HS-5 (cell line): ENCODE measurements around the gene PLAAT3.
"Not testable (repeated sequence)": the region's sequence is repeated elsewhere in the genome, so short reads cannot be mapped to it uniquely, and the experiment has no call there.

Experiments used
- DNase-seq: peaks from one replicate; pipeline ENCODE4 v3.0.0-alpha.2; 2012; ENCODE audit warnings: low read depth

PLAAT3 gene

DNA sequence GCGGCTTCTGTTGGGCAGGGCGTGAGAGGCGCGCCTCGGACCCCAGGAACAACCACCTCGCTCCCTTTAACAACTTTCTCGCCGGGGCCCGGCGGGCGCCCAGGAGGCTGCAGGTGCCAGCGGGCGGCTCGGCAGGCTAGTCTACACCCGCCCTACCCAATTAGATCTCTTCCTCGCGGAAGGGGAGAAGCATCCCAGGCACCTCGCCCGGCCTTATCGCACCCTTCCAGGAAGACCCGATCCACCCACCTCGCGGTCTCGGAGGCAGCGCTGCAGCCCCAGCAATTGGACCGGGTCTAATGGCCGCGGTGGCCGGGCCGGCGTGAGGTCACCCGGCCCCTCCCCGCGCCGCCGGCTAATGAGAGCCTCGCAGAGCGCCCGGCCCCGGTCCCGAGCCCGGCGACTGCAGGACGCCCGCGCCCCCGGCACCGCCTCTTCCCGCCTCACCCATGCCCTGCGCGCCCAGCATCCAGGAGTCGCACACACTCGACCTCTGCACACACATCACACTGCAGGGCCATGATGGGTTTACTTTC lies at the start of gene PLAAT3:
Gene PLAAT3 (minus strand): TSS at position 298 of the 536 bp plus-strand sequence. CDS start 419 bp downstream, outside the sequence.
- no peak for DNase-seq

DNA sequence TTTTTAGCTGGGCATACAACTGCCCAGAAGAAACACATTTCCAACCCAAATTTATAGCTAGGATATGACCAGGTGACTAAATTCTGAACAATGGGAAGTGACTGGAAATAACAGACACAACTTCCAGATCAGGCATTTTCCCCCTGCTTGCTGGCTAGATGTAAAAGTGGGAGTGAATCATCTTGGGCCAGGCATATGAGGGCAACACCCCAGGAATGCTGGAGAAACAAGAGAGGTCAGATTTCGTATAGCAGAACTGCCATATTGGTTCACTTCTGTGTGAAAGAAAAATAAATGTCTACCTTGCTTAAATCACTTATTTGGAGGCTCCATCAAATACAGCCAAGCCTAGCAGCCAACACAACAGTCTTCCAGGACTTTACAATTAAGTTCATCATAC lies 49.6 kb upstream of the PLAAT3 start:
- no peak for DNase-seq

DNA sequence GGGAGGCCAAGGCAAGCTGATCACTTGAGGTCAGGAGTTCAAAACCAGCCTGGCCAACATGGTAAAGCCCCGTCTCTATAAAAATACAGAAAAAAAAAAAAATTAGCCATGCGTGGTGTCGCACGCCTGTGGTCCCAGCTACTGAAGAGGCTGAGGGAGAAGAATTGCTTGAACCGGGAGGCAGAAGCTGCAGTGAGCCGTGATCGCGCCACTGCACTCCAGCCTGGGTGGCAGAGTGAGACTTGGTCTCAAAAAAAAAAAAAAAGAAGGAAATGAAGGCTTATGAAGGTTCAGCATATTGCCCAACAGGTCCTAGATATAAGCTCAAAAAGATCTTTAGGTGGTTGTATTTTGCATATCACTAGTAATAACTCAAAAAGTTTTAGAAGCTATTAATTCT lies 46.7 kb upstream of the PLAAT3 start:
- no peak for DNase-seq

DNA sequence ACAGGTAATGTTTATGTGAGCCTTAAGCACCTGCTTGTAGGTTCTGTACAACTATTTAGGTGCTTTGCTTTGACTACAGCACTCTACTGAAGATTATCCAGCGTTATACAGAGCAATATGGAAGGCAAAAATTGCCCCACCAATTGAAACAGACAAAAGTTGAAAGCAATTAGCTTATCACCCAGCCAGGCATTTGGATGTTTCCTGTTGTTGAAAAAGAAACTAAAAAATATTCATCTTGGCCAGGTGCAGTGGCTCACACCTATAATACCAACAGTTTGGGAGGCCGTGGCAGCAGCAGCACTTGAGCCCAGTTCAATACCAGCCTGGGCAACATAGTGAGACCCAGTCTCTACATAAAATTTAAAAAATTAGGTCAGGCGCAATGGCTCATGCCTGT lies 38.4 kb upstream of the PLAAT3 start:
- DNase-seq = no peak

DNA sequence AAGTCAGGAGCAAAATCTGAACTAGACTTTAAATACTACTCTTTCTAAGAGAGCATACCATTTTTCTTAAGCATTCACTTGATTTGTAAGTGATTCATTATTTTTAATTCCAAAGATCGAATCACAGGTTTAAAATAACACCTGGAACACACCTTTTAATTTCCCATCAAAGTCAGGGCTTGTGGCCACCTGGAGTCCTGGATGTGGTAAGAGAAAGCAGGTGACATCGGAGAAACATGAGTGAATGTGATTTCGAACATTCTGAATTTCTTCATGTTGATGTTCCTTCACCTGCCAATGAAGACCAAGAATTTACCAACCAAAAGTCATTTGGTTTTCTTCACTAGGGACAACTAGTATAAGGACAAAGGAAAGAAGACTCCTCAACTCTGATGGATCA lies 29.0 kb upstream of the PLAAT3 start:
- DNase-seq = no peak

DNA sequence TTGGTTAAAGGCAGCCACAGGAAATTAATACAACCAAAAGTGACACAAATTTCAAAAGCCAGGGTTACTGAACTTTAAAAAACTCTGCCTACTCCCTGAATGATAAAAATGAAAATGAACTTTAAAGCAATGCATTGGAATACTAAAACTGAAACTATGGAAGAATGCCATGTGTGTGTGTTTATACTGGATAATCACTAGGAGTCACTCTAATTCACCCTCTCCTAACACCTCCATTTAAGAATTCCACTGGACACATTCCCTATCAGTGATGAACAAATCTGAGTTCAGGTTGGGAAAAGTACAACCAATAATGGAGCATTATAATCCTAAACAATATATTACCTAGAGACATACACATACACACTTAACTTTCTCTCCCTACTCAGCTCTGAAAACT lies 27.5 kb upstream of the PLAAT3 start:
- DNase-seq = no peak

DNA sequence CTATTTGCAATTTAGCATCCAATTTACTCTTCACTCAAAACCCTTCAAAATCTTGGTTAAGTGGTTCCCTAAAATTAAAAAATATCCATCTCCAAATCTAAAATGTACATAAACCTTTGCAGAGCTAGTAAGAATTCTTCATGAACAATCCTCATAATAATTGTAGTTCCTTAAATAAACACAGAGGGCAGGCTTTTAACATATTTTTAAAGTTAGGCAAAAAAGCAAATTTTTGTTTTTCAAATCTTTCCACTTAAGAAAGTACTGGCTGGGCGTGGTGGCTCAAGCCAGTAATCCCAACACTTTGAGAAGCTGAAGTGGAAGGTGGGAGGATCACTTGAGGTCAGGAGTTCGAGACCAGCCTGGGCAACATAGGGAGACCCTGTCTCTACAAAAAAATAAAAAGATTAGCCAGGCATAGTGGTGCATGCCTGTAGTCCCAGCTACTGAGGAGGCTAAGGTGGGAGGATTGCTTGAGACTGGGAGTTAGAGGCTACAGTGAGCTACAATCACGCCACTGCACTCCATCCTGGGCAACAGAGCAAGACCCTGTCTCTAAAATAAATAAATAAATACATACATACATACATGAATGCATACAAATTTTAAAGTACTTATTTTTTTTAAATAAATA lies 25.1 kb upstream of the PLAAT3 start:
- DNase-seq = no peak

DNA sequence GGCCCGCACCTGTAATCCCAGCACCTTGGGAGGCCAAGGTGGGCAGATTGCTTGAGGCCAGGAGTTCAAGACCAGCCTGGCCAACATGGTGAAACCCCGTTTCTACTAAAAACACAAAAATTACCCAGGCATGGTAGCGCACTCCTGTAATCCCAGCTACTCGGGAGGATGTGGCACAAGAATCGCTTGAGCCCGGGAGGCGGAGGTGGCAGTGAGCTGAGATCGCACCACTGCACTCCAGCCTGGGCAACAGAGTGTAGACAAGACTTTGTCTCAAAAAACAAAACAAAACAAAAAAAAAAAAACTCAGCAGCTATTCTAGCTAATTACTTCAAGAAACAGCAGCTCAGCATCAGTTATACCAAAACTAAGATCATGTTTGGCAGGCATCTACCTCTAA lies 24.2 kb upstream of the PLAAT3 start:
- not testable (repeated sequence) for DNase-seq

DNA sequence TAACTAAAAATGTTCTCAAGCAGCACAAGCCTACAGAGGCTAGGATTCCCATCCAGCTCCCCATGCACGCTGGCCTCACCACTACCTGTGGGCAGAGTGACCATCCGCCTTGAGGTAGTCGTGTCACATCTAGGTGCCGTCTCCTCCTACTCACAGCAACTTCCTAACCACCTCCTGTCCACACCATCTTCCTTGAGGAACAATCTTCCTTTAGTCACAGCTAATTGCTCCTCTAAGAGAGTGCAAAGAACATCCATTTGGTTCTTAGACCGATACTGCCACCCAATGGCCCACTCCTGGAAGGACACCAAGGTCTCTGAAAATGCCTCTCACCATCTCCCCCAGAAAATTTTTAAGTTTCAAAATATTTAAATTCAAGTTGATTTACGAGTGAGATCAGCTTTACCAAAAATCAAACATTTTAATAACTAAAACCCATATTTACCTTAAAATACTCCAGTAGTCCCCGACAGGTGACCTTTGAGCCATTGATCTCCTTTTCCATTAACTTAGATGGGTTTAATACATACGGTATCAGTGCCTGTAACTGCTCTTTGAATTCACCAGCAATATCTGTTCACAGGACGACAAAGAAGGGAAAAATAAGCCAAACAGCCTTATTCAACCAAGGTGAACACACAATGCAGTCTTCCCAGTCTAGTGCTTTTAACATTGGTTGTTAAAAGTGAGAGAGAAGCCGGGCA lies 21.7 kb upstream of the PLAAT3 start:
- DNase-seq = no peak

DNA sequence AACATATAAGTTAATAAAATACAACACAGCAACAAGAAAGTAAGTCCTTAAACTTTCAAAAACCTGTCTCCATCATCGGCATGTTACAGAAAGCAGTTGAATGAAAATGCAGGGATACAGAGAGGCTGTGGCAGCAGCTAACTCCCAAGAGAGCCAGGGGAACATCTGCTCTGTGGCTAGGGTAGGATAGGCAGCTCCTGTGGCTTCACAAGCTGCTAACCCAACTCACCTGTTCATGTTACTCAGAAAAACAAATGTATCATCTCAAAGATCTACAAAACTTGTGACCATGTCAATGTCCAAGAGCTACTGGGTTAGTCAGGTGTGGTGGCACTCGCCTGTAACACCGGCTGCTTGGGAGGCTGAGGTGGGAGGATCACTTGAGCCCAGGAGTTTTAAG lies 15.2 kb upstream of the PLAAT3 start:
- no peak for DNase-seq

DNA sequence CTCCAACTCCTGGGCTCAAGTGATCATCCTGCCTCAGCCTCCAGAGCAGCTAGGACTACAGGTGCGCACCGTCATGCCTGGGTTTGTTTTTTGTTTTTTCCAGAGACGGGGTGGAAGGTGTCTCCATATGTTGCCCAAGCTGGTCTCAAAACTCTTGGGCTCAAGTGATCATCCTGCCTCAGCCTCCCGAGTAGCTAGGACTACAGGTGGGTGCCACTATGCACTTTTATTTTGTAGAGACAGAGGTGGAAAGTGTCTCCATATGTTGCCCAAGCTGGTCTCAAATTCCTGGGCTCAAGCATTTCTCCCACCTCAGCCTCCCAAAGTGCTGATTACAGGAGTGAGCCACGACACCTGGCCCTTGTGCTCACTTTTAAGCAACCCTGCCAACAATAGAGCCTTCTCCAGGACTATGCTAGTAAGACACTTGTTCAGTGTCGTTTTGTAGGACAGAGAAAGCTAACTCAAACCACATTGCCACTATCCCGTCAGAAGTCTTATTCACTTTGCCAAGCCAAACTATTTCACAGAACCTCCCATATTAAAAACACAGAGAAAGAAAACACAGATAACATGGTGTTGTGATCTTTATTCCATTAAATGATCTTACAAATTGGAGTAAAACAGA lies 9.4 kb upstream of the PLAAT3 start:
- DNase-seq = no peak

DNA sequence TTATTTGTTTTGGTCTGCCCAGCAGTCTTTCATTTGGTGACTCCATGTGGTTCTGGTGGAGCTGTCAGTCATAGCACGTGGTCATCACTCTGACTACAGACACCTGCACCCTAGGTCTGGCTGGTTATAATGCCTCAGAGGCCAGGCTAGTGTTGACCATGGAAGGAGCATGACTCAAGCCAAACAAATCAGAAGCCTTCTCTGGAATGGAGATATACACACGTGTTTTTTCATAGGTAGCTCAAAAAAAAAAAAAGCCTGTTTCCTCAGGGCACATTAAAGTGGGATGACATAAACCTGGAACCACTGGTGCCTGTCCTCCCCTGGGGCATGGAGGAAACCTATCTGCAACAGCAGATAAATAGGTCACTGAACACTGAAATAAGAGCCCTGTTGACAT lies 8.1 kb upstream of the PLAAT3 start:
- DNase-seq = no peak

DNA sequence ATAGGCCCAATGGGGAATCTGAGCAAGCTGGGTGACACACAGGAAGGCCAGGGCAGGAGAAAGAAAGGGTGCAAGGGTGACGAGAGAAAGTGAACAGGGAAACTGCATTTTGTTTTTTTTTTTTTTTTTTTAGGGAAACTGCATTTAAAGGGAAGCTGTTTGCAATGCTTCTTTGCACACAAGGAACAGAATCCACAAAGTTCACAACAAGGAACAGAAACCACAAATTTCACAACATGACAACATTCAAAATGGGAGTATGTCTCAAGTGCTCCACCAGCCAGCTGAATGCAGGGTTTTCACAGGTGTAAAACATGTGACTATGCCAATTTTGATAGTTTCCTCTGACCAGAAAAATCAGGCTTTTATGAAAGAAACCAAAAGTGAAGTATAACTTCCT lies 6.8 kb upstream of the PLAAT3 start:
- no peak for DNase-seq

DNA sequence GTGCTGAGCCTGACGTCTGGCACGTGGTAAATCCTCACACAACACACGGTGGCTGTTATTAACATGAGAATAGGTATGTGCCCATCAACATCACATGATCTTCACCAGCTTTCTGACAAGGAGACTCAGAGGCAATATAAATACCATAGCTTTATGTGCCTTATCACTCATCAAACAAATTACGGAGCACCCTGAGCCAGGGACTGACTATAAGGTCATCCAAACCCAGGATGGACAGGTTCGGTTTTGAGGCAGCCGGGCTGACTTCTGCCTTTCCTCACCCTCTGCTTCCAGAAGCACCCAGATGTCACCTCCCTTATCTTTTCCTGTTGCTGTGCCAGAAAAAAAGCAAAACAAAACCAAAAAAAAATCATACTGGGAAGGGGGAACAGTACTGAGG lies 5.7 kb upstream of the PLAAT3 start:
- no peak for DNase-seq

DNA sequence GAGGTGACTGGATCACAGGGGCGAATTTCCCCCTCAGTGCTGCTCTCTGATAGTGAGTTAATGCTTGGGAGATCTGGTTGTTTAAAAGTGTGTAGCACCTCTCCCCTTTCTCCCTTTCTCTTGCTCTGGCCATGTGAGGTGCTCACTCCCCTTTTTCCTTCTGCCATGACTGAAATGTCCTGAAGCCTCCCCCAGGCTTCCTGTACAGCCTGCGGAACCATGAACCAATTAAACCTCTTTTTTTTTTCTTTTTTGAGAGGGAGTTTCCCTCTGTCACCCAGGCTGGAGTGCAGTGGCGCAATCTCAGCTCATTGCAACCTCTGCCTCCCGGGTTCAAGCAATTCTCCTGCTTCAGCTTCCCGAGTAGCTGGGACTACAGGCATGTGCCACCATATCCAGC lies 3.5 kb upstream of the PLAAT3 start:
- DNase-seq = not testable (repeated sequence)

DNA sequence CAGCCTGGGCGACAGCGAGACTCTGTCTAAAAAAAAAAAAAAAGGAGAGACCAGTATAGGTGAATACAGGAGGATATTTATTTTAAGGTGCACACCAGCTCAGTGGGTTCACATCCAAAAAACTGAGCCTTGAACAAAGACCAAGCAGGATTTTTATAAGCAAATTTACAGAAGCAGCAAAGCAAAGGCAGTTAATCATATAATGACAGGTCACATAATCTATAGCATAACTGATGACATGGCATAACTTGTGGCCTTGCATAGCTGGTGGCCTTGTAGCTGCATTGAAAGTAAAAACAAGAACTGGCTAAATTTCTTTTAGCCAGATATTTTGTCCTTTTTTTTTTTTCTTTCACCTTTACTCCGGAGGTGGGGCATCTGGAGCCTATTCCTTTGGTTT lies 2.7 kb upstream of the PLAAT3 start:
- DNase-seq = no peak

DNA sequence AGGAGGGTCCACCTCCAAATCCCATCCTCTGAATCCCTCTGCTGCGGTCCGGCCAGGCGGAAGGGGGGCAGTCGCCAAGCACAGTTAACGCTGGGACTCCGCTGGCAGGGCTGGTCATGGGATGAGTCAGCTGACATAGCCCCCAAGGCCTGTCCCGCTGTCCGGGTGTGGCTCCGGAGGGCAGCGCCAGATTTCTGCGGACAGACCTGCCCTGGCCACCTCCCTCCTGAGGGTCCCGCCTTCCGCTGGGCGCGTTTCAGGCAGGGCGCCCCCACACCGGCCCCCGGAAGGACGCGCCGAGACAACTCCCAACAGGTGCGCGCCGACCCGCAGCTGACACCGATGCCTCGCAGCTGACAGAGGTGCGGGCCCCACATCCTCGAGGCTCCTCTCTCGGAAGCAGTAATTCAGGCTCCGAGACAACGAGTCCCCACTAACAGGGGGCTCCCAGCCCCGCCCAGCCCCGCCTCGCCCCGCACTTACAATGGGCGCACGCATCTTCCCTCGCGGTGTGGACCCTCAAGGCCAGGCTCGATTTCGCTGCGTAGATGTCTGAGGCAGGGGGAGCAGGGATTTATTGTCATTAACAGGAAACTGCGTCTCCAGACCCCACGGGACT lies 607 bp downstream of the PLAAT3 start:
- DNase-seq = no peak

DNA sequence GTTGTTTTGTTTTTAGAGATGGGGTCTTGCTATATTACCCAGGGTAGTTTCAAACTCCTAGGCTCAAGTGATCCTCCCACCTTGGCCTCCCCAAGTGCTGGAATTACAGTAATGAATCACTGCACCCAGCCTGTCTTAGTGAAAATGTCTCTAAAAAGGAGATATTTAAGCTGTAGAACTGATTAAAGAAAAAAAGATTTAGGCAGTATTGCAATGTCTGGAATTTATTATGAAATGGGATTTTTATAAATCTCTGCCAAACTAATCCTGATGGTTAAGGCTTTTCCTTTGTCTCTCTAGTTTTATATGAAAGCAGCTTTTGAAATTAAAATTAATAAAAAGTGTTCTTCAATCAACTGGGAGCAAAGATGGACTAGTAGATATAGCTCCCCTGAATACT lies 2.1 kb downstream of the PLAAT3 start:
- DNase-seq = no peak

DNA sequence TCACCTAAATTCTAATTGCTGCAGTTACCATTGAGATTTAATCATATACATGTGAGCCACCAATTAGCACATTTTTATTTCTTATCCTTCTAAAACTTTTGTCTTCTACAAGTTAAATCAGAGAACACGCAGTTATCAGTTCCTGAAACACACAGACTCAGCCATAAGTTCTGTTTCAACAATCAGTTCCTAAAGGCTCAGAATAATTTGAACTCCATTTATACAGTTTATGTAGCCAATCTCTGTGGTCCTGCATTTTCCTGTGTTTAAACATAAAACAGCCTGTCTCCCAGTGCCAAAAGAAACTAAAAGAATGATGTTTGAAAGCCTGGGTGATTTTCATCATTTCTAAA lies 2.9 kb downstream of the PLAAT3 start:
- DNase-seq = no peak

DNA sequence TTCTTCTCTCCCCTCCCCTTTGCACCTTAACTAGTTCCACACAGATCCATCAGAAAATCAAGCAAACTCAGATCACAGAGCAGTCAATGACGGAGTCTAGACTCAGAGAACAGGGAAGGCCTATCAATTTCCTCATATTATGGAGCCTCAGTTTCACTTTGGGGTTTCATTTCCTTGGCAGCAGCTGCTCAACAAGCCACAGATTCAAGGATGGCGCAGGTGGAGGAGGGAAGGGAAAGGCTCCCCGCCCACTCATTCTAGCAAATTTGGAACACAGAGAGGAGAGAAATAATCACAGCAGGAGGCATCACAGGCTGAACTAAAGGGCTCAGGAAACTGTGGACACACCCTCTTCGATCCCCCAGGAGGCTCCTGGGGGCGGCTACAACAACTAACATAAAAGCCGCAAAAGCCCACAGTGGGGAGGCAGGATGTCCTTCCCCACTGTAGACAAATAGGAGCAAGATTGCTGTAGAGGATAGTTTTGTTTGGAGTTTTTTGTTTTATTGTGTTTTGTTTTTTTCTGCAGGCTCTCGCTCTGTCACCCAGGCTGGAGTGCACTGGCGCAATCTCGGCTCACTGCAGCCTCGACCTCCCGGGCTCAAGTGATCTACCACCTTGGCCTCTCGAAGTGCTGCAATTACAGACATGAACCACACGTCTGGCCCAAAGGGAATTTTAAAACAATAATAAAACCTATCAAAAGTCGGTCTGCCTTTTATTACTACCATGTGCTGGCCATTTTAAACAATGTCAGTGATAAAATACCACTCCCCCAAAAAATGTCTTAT lies 3.4 kb downstream of the PLAAT3 start:
- no peak for DNase-seq

DNA sequence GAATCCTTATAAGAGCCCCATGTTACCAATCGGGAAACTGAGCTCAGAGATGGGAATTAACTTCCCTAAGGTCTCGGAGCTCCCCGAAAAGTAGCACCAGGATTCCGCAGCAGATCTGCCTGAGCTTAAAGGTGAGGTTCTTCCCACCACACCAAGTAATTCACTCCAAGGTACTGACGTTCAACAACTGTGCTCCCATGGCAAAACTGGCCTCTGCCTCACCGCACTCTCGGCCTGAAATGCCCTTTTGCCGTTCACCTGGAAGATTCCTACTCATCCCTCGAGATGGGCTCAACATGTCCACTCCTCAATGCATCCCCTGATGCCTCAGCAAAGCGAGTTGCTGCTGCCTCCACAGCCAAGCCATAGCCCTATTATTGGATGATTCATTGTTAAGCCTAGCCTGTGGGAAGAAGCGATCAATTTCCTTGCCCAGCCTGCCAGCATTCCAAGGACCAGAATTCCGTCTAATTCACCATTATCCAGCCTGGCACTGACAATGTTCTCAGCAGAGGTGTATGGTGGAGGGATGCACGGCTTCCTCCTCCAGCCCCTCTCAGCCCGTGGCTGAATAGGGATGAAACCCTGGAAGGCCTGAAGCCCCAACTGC lies 4.2 kb downstream of the PLAAT3 start:
- no peak for DNase-seq

DNA sequence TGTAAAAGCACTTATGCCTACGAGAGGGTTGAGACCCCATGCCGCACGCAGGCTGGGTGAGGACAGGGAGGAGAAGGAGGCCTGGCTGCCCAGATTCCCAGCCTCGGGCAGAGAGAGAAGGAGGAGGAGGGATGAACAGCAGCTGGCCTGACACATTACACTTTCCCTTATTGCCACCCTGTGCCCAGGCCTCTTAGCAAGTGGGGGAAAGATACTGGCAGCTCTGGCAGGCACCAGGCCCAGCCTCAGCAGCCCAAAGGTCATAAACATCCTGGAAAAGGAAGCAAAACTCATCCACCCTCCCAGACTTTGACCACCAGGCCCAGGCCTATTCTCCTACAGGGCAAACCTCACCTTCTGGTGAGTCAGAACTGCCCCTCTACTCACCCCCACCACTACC lies 4.7 kb downstream of the PLAAT3 start:
- DNase-seq = no peak
